Measurements from ENCODE around the gene POMGNT2.
"Not testable (repeated sequence)": the region's sequence is repeated elsewhere in the genome, so short reads cannot be mapped to it uniquely, and the experiment has no call there.

POMGNT2 gene

GRCh38 chr3:43074901-43075689 lies 30.8 kb downstream of the POMGNT2 start:
- DNase-seq, result no peak

GRCh38 chr3:43074482-43074881 lies 31.4 kb downstream of the POMGNT2 start:
- no peak for DNase-seq

- DNase-seq, result no peak
Observed at GRCh38 chr3:43073836-43074220, 32.1 kb downstream of the POMGNT2 start.

GRCh38 chr3:43073116-43073835 lies 32.6 kb downstream of the POMGNT2 start:
- no peak for DNase-seq

- DNase-seq, result no peak
Observed at GRCh38 chr3:43072361-43072760, 33.5 kb downstream of the POMGNT2 start.

- no peak for DNase-seq
Observed at GRCh38 chr3:43071313-43071893, 34.5 kb downstream of the POMGNT2 start.

- DNase-seq, result not testable (repeated sequence)
Observed at GRCh38 chr3:43070670-43071069, 35.2 kb downstream of the POMGNT2 start.

- no peak for DNase-seq
Observed at GRCh38 chr3:43063114-43063513, 42.8 kb downstream of the POMGNT2 start.

GRCh38 chr3:43062564-43063040 lies 43.3 kb downstream of the POMGNT2 start:
- no peak for DNase-seq

GRCh38 chr3:43062040-43062563 lies 43.8 kb downstream of the POMGNT2 start:
- DNase-seq, result no peak

- DNase-seq, result no peak
Observed at GRCh38 chr3:43061101-43061895, 44.6 kb downstream of the POMGNT2 start.

- DNase-seq, result no peak
Observed at GRCh38 chr3:43059456-43059855, 46.4 kb downstream of the POMGNT2 start.

GRCh38 chr3:43055806-43056770 lies 49.8 kb downstream of the POMGNT2 start:
- no peak for DNase-seq

- DNase-seq, result no peak
Observed at GRCh38 chr3:43055393-43055792, 50.5 kb downstream of the POMGNT2 start.

- no peak for DNase-seq
Observed at GRCh38 chr3:43054754-43055153, 51.1 kb downstream of the POMGNT2 start.

- DNase-seq, result no peak
Observed at GRCh38 chr3:43053291-43053690, 52.6 kb downstream of the POMGNT2 start.

GRCh38 chr3:43048470-43048869 lies 57.4 kb downstream of the POMGNT2 start:
- DNase-seq, result no peak

- no peak for DNase-seq
Observed at GRCh38 chr3:43046583-43046982, 59.3 kb downstream of the POMGNT2 start.

- DNase-seq, result not testable (repeated sequence)
Observed at GRCh38 chr3:43045079-43045478, 60.8 kb downstream of the POMGNT2 start.

- DNase-seq, result no peak
Observed at GRCh38 chr3:43043793-43044192, 62.1 kb downstream of the POMGNT2 start.

- no peak for DNase-seq
Observed at GRCh38 chr3:43043071-43043766, 62.7 kb downstream of the POMGNT2 start.
